ENCODE data around the gene DLG2. TPM values are rescaled to one million over a fixed set of nuclear protein-coding genes. Genes with fewer than 3 reads are reported as not detected.
"Not testable (repeated sequence)": the region's sequence is repeated elsewhere in the genome, so short reads cannot be mapped to it uniquely, and the experiment has no call there.

DLG2 gene
- total RNA-seq, 1 donor from 2014 or later: 174 TPM

DNA sequence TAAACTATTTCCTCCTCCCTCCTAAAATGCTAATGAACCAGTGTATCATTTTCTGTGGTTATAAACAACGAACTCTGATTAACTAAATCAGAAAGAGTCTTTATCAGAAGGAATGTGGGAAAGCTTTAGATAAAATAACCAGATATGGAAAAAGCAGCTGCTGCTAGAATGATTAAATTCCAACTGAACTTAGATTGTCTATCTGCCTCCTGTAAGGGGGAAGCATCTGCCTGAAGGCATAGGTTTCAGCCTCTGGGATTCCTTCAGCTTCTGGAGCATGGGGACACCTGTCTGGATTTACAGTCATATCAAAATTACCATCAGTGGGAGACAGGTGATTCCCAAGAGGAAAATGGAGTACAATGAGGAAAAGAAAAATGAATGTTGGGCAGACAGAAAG lies 1245.5 kb downstream of the DLG2 start:
- DNase-seq (ENCODE audit: low spot score in 2 of 2) (no peak), FAIRE-seq (no peak)

DNA sequence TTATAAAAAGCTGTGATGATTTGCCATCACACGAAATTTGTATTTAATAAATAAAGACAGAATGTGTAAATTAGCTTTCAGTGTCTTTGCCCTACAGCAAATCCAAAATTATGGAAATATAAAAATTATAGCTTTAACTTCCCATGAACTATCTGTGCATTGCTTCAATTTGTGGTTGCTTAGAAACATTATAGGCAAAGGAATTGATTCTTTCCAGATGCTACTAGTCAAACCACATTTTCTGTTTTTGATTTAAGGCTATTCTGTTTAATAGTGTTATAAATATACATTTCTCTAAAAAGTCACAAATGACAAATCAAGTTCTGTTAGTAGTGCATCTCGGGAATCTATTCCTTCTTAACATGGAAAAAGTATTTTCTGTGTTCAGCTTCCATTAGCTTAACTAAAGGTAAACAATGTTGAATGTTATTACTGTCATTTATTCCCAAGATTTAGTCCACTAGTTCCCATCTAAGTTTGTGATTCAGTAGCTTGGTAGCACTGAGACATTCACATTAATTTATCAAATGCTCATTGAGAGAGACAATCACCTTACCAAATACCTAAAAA lies 1254.7 kb downstream of the DLG2 start:
- FAIRE-seq (no peak), DNase-seq (ENCODE audit: low spot score in 2 of 2) (no peak)

DNA sequence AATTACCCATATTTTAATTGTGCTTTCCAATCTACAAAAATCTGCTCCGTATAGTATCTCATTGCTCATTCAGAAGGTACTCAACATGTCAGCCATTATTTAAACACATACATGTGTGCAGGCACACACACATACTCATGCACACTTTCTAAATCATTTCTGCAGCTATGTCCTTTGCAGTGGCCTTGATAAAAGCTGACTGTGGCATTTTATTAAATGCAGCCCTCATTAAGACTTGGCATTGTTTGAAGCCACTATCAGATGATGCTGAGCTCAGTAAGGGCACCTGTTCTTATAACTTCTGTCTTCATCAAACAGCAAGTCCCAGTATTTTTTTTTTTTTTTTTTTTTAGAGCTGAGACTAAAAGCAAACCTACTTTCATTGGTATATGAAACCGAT lies 1269.1 kb downstream of the DLG2 start:
- no peak for FAIRE-seq
- DNase-seq (ENCODE audit: low spot score in 2 of 2): no peak

DNA sequence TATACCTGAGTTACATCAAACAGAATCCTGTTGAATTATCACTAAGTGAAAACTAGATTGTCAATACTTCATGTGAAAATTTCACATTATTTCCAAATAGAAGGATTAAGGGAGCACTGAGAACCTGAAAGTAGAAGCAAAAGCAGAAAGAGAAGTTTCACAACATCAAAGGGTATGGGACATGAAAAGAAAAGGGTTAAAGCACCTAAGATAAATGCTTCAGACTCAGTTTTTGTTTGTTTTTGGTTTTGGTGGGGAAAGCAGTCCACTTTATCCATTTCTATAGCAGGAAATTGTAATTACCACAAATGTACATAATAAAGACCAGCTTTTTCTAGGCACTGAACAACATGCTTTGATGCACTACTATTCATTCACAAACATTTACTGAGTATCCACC lies 1271.2 kb downstream of the DLG2 start:
- no peak for FAIRE-seq

DNA sequence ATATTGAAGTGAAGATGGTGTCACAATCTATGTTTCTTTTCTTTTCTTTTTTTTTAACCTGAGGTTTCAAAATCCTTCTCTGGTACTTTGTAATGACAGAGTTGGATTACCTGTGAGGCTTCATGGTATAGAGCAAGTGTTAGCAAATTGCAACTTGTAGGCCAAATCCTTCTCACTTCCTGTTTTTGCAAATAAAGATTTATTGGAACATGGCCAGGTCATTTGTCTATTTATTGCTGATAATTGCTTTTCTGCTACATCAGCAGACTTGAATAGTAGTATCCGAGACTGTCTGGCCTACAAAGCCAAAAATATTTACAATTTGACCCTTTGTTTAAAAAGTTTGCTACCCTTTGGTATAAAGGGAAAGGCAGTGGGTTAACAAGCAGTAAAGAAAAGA lies 1281.5 kb downstream of the DLG2 start:
- no peak for FAIRE-seq
- no peak for DNase-seq (ENCODE audit: low spot score in 2 of 2)

More for the DNA sequence above, 1271.2 kb downstream of the DLG2 start:
- DNase-seq (ENCODE audit: low spot score in 2 of 2): no peak

DNA sequence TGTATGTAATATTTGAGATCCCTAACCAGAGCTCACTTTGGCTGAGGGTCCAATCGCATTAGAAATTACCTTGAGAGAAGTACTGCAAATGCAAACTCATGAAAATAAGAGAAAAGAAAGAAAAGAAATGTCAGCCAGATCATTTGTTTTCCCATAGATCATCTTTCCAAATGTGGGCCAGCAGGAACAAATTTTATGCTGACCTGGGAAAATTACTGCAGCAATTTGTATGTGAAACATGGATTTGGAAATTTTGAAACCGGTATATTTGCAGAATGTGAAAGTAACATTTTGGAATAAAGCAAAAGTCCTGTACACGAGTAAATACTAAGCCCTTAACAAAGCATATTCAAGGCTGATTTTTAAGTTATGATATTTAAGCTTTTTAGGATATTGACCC lies 1282.1 kb downstream of the DLG2 start:
- no peak for DNase-seq (ENCODE audit: low spot score in 2 of 2)
- no peak for FAIRE-seq

DNA sequence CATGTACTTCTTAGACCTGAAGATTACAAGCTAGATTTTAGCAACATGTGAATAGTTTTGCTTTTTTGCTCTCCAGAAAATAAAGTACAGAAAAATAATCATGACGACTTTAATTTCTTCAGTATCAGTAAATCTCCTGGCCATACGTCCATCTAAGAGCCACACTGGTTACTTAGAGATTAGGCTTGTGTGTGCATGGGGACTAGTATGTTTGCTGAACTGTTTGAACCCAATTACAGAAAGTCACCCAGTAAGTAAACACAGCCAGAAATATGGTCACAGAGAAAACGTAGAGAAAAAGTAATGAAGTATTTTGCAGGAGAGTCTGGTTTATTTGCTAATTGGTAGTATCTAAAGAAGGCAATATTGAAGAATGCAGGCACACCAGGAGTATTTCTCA lies 1287.3 kb downstream of the DLG2 start:
- DNase-seq (ENCODE audit: low spot score in 2 of 2) (no peak), FAIRE-seq (no peak)

DNA sequence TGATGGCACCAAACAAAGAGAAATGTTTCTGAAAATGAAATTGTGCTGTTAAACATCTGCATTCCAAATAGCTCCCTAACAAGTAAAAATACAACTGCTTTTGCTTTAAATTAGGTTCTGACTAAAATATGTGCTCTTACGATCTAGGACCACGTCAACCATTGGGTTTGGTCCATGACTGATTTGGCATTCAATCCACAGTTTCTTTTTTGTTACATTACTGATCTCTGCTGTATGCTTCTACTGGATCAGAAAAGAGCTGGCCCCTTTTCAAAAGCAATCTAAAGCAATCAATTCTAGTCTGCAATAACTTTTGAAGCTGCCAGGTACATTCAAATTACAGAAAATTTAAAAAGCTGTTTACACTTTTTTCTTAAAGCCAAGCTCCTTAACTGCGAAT lies 1293.9 kb downstream of the DLG2 start:
- DNase-seq (ENCODE audit: low spot score in 2 of 2) (no peak), FAIRE-seq (no peak)

DNA sequence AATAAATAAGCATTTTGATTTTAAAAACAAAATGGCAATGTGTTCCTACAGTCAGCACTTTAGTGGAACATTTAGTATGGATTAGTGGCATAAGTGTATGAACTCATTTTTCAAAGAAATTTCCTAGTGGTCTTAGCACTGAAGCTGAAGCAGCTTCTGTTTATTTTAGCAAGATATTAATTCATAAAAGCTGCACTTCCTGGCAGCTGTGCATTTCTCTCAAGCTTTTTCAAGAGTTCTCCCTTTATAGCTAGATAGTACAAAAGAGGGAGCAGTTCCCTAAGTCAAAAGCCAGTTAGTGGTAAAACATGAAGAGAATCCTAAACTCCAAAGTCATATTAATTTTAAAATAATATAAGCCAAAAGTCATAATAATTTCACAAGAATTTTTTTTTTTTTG lies 1304.9 kb downstream of the DLG2 start:
- no peak for FAIRE-seq
- DNase-seq (ENCODE audit: low spot score in 2 of 2): no peak

DNA sequence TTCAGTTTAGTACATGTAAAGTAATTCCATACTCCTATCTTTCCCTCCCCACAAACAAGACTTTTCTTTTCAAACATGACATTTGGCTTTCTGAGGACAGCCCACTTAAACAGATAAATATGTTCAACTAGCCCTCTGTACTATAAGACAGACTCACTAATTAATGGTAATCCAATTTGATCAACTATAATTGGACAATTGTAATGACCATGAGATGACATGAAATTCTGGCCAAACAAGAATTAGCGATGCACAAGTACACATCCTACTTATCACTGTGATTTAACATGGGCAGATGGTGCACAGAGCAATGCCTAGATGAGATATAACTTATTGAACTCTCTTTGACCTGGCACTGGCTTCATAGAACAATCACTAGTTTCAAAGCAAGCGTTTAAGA lies 1307.3 kb downstream of the DLG2 start:
- FAIRE-seq (no peak), DNase-seq (ENCODE audit: low spot score in 2 of 2) (no peak)

DNA sequence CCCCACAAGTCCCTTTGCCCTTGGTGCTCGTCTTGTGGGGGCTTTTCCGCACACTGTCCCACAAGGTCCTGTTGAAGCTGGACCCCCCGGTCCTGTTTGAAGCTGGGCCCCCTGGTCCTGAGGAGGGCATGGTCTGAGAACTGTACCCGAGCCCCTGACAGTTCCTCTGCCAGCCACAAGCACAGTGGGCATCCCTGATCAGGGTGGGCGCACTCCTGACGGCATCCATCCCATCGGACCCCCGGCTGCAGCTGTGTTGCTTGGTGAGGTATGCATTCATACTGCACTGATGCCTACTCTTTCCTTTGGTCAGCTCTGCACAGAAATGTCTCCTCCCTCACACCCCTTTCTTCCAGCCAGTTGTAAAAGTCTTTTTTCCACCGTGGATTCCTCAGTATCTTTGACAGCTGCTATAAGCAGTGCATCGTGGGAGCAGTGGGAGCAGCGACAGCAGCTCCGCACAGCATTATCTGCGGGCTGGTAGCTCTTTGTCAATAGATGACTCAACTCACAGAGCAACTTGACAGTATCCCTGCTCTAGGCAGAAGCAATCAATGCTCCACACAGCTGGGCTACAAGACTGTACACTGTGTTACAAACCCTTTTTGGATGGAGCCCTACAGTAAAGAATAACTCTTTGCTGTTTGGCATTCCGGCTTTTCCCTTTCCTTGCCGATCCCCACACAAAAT lies 1310.1 kb downstream of the DLG2 start:
- DNase-seq (ENCODE audit: low spot score in 2 of 2): peak; percentile 27 to 34
- FAIRE-seq: no peak

DNA sequence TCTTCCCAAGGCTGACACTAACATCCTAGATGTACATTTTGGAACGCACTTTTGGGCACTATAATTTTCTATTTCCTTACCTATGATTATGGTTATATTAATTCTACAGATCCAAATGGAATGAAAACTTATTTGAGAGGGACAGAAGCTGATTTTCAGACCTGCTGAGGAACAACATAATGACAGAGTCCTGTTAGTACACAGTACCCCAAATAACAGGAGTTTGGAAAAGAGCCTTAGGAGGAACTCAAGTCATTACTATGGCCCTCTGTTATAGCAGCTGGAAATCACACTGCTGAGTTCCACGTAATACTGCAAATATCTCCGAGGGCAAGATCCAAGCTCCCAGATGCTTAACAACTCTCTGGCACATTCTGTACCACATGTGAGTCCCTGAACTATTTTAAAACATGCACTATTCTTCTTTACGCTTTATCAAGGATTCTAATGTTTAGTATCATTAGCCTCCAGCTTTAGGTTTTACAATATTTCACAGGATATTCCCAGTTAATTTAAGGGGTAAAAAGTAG lies 1313.2 kb downstream of the DLG2 start:
- FAIRE-seq (no peak), DNase-seq (ENCODE audit: low spot score in 2 of 2) (no peak)

DNA sequence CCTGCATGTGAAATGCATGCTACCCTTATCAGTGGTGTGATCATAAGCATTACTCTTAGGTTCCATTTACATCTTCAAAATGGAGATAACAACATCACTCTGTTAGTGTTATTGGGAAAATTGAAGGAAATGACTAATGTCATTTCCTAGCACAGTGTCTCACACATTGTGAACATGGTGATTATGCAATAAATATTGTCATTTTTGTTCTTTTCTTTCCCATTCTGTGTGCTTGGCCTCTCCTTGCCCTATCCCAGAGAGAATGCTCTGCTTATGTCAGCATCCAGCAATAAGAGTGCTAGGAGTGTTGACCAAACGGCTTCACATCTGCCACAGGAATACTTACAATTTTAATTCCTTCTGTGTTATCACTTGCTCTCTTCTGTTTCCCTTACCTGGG lies 1316.9 kb downstream of the DLG2 start:
- DNase-seq (ENCODE audit: low spot score in 2 of 2): no peak

DNA sequence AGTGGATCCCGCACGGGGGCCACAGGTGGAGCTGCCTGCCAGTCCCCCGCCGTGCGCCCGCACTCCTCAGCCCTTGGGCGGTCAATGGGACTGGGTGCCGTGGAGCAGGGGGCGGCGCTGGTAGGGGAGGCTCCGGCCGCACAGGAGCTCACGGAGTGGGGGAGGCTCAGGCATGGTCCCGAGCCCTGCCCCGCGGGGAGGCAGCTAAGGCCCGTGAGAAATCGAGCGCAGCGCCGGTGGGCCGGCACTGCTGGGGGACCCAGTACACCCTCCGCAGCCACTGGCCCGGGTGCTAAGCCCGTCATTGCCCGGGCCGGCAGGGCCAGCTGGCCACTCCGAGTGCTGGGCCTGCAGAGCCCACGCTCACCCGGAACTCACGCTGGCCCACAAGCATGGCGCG lies 1318.7 kb downstream of the DLG2 start:
- not testable (repeated sequence) for FAIRE-seq; DNase-seq (ENCODE audit: low spot score in 2 of 2)

More for the DNA sequence above, 1316.9 kb downstream of the DLG2 start:
- FAIRE-seq: no peak

DNA sequence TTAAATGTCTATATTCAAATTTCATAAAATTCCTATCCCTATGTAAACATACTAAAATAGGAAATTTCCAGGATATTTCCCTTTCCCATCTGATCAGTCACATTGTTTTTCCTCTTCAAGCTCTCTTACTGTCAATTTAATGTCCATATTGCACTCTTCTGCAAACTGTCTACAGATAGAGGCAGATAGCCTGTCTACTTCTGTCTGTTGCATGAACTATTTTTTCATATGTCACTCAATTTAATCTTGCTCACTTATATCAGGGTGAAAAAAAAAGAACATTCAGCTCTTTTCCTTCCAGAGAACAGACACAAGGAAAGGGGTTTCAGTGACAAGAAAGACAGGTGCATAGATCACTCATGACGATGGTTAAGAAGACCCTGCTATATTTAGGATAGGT lies 1327.1 kb downstream of the DLG2 start:
- DNase-seq (ENCODE audit: low spot score in 2 of 2): no peak
- no peak for FAIRE-seq

DNA sequence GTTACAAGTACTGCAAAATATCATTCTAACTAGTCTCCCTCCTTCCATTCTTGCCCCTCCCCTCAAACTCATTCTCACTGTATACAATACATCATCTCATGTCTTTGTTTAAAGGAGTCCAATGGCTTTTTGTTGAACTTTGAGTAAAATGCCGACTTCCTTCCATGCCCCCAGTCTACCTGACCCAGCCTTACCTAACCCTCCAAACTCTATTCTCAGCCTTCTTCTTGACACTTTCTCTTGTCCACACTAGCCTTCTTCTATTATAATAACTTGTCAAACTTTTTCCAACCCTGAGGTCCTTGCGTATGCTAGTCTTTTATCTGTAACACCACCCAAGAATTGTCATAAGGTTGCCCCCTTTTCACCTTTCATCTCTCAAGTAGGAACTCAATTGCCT lies 1329.6 kb downstream of the DLG2 start:
- FAIRE-seq: no peak
- DNase-seq (ENCODE audit: low spot score in 2 of 2): no peak

DNA sequence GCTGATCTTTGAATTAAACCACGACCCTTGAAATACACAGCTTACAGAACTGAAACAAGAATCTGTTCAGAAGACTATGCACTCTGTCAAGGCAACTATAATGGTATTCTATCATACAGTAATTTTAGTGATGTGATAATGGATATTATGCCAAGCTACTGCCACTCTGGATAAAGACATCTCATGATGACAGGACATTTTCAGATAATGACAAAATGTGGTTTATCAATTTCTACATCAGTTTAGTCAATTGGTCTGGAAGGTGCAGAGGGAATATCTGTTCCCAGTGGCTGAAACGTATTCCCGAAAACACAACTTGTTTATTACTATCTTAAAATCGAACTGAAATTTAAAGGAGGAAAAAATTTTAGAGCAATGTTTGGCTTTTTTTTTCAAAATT lies 1331.3 kb downstream of the DLG2 start:
- DNase-seq (ENCODE audit: low spot score in 2 of 2) (no peak), FAIRE-seq (no peak)

DNA sequence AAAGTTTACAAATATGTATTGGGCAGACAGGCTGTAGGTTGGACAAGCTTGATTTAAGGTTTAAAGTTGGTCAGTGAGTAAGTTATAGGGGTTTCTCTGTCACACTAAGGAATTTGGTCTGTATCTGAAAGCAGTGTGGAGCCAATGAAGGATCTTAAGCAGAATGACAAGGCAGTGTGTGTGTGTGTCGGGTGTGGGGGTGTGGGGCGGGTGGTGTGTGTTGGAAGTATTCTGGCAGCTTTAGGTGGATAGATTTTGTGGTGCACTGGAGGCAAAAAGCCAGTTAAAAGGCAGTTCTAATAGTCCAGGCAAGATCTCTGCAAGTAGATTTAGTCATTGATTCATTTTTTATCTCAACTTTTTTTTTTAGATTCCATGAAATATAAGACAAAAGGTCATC lies 1334.2 kb downstream of the DLG2 start:
- FAIRE-seq (no peak), DNase-seq (ENCODE audit: low spot score in 2 of 2) (no peak)

DNA sequence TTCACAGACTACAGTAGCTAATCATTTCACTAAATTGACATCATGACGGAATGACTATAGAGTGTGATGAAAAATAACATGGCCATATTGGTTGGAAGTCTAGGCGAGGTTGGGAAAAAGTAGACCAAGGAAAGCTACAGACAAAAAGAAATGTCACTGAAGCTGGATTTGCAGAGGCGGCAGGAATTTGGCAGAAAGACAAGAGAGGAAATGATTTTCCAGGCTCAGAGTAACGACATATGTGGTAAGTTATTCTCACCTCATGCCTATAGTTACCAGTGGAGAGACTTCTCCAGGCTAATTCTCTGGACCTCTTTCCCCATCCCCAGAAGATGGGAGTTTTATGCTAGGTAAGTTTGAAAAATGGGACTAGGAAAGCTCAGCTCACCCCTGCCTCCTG lies 1335.1 kb downstream of the DLG2 start:
- DNase-seq (ENCODE audit: low spot score in 2 of 2): no peak

DNA sequence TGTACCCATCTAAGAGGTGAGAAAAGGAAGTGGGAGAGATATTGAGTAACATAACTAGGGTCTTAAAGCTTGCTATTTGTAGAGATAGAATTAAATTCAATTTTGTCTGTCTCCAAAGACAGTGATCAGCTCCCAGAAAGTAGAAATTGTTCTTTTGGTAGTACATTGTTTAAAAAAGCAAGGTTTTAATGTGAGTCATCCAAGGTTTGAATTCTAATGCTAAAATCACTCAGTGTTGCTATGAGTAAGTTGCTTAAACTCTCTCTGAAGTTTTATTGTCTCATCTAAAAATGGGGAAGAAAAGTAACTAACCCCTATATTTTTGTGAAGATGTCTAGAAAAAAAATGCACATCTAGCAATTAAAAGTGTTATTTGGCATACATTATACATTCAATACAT lies 1336.5 kb downstream of the DLG2 start:
- FAIRE-seq (no peak), DNase-seq (ENCODE audit: low spot score in 2 of 2) (no peak)

More for the DNA sequence above, 1335.1 kb downstream of the DLG2 start:
- no peak for FAIRE-seq

DNA sequence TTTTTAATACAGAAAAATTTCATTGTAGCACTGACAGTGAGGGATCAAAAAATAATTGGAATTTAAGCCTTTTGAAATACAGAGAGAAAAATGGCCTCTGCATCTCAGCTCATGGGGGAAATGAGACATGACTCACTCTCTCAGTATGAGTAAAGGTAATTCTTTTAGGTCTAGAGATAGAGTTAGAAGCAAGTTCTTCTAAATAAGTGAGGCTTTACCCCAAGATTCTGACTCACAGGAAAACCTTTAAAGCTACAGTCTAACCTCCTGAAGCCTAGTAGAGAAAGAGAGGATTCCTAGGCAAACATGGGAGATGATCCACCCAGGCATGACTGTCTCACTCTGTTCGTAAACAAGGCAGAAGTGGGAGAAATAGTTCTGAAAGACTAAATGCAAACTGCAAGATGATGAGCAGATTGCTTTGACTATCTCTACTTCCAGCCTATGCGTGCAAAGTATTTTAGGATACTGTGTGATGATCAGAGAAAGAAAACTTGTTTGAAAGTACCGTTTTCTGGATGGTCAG lies 1337.7 kb downstream of the DLG2 start:
- DNase-seq (ENCODE audit: low spot score in 2 of 2) (no peak), FAIRE-seq (no peak)

DNA sequence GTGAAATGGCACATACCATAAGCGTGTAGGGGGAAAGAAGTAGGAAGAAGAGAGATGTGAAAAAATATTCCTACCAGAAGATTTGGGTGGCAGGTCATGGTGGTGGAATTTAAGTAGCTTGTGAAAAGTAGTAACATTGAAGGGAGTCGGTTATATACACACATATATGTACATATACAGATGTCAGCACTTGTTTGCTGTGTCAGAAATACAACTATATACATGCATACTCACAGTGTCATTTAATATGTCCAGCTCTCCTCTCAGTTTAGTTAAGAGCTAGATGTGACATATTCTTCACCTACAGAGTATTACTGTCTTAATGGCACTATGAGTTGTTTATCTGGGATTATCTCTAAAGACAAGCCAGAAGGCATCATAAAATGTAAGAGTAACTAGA lies 1353.6 kb downstream of the DLG2 start:
- FAIRE-seq (no peak), DNase-seq (ENCODE audit: low spot score in 2 of 2) (no peak)
